ENCODE results near the gene ZMIZ1.

The ZMIZ1 gene

GRCh38 chr10:79053481-79054202 is 15.1 kb upstream of the ZMIZ1 start:
- DNase-seq: no peak

GRCh38 chr10:79054203-79055099 is 14.3 kb upstream of the ZMIZ1 start:
- no peak for DNase-seq

DNA sequence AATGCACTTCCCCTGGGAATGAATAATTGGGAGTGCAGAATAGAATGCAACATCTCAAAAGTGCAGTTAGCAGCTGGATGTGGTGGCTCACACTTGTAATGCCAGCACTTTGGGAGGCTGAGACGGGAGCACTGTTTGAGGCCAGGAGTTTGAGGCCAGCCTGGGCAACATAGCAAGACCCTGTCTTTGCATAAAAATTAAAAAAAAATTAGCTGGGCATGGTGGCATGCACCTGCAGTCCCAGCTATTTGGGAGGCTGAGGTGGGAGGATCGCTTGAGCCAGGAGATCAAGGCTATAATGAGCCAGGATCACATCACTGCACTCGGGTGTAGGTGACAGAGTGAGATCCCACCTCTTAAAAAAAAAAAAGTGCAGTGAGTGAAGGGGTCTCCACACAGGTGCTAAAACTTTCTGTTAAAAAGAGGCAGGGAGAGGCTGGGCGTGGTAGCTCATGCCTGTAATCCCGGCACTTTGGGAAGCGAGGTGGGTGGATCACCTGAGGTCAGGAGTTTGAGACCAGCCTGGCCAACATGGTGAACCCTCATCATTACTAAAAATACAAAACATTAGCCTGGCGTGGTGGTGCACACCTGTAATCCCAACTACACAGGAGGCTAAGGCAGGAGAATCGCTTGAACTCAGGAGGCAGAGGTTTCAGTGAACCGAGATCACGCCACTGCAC is 13.5 kb upstream of the ZMIZ1 start:
- no peak for DNase-seq

DNA sequence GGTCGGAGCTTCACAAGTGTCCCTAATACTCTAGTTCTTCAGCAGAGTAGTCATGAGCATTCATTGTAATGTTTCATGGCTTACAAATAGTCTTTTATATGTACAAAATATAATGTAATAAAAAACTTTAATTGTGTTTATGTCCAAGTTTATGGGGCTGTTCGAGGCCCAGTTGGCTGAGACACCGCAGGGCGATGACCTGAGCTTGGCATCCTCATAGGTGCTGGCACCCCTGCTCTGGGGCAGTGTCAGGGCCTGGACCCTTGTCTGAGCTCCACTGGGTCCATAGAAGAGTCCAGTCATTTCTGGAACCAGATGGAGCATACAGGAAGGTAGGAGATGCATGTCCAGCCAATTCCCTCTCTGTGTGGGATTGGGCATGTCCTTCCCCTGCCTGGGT is 12.9 kb upstream of the ZMIZ1 start:
- DNase-seq: no peak

- DNase-seq: no peak
Measured at GRCh38 chr10:79056361-79056735, 12.4 kb upstream of the ZMIZ1 start.

- DNase-seq: no peak
Measured at GRCh38 chr10:79056736-79057391, 11.9 kb upstream of the ZMIZ1 start.

GRCh38 chr10:79057481-79058275 is 11.1 kb upstream of the ZMIZ1 start:
- DNase-seq: no peak

GRCh38 chr10:79058899-79059841 is 9.6 kb upstream of the ZMIZ1 start:
- no peak for DNase-seq

DNA sequence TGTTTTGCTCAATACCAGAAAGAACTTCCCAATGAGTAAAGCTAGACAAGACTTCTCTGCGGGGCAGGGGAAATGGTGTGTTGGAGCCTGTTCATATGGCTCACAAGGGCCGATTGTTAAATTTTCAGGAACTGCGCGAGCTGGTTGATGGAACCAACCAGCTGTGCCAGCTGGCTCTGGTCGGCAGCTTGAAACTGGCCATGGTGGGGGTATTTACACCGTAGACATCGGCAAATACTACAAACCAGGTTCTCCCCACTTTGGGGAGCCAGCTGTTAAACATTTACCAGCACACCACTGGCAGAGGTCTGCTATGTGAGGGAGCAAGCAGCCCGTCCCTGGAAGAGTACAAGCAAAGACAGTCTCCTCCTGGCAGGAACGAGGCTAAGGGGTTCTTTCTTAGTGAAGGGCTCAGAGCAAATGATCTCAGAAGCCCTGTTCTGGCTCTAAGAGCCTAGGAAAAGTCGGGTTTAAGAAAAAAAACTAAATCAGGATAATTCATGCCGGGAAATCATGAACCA is 8.8 kb upstream of the ZMIZ1 start:
- DNase-seq: no peak

DNA sequence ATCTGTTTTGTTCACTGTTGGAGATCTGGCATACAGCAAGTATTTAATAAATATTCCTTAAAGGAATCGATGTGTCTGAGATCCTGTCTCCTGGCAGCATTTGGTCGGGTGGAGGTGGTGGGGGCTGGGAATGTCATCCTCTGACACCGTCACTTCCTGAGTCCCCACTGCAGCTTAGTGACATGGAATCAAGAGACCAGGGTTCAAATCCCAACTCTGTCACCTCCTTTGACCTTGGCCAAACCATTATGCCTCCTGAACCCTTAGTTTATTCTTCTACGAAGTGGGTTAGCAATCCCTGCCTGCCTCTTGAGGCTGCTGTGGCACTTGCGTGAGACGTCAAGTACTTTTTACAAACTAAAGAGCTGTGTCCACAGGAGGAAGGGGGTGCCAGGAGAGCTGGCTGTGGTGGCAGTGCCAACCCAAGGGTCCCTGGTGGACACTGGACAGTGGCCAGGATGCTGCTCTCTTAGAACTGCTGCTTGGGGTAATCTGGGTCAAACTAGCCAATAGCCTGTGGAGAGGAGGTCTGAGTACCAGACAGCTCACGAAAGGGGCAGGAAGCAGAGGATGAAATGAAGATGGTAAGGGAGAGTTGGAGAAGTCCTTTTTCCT is 8.0 kb upstream of the ZMIZ1 start:
- DNase-seq: no peak

- no peak for DNase-seq
Measured at GRCh38 chr10:79061441-79062315, 7.1 kb upstream of the ZMIZ1 start.

DNA sequence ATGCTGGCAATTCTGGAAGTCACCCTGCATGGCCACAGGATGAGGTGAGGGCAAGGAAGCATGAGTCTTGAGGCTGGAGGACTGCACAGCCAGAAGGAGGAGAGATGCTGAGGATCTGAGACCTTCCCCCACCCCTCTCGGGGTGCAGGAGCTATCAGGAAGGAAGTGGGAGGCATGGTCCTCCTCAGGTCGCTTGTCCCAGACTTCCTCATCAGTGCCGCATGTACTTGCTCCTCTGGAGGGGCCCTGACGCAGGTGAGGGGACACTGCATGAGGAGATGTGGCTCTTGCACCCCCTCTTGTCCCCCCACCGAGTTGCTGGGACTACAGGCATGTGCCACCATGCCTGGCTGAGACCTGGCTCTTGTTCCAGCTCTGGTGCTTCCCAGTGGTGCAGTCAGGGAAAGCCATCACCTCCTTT is 5.7 kb upstream of the ZMIZ1 start:
- DNase-seq: peak; percentile 66

- DNase-seq: no peak
Measured at GRCh38 chr10:79063661-79064492, 4.9 kb upstream of the ZMIZ1 start.

DNA sequence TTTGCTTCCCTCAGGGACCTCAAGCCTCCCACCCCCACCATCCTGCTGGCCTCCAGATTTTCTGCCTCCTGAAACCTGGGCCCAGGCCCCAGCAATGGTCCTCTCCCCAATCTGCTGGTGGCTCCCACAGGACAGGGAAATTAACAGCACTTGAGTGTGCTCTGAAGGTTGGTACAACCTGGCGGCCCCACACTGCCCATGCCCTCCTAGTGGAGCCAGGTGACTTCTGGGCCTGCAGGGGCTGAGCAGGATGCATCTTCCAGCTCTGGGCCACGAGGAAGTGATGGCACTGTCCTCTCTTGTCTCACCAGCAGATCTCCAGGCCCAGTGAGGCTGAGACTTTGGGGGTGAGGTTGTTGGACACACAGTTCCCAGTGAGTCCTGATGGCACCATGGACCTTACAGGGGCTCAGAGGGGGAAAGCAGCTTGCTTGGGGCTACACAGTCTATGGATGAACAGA is 3.6 kb upstream of the ZMIZ1 start:
- no peak for DNase-seq

DNA sequence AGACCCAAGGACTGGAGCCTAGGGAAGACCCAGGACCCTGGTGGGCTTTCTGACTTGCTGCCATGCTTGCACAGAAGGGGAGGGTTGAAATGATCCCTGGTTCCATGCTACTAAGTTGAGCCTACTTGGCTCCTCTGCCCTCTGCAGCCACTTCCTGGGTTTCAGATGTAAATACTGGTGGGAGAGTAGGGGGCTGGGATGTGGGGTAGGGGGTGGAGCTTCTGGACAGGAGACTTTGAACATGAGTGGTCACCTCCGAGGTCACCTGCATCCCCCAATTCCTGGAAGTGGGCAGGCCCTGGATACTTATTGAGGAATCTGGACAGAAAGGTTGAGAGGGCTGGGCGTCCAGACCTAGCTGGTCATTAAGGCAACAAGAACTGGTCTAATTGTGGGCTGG is 2.9 kb upstream of the ZMIZ1 start:
- no peak for DNase-seq

DNA sequence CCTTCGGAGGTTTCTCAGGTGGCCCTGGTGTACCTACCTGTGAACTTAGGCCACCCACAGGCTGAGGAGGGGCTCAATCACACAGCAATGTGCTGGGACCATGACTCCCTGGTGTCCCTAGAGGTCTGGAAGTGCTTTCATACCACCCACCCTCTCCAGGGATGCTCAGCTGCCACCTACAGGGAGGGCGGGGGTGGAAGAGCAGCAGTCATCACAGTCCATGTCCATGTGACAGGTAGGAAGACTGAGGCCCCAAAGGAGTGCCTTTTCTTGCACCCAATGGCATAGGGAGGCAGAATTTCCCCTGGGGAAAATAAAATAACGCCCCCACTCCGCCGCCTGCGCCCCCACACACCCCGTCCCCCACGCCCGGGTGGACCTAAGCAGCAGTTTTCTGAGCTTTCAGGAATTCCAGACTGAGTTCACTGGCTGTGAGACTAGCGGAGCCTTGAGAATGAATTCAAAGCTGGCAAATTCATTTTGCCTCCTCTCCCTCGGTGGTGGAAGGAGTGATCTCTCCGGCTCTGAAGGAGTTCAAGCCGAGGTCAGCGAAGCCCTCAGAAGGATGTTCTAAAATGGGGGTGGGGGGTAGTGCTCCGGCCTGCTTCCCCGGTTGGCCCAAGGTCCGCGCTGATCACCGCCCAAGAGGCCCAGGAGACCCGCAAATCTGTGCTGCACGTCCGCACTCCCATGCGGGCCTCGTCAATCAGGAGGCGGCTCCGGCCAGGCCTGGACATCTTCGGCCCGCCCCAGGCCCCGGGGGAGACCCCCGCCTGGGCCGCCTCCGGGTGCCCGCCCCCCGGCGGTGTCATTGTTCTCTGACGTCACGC is 2.1 kb upstream of the ZMIZ1 start:
- DNase-seq: peak; percentile 25
